SK-N-SH (cell line): ENCODE measurements around the gene PSMD1. TPM values are rescaled to one million over a fixed set of nuclear protein-coding genes. Genes with fewer than 3 reads are reported as not detected.

ENCODE experiments used
- CTCF ChIA-PET: fragments of 300-600, 350-600 bp; formaldehyde crosslinking; extraction: SDS; loops from one replicate; lab custom pipeline; 2021; lab: Yijun Ruan, JAX
- POLR2A ChIA-PET: fragments of 350-600 bp; sonication (Branson Sonifier 250); formaldehyde crosslinking; extraction: SDS; loops from one replicate; lab custom pipeline; 2020; ENCODE audit warnings: antibody characterized with exemption, inconsistent platforms; lab: Yijun Ruan, JAX
- DNase-seq: peaks from one replicate; pipeline ENCODE4 v3.0.0; 2012
- H2AFZ ChIP-seq: fragments of 200-600 bp; sonication (generic); 2 replicates; pipeline ENCODE4 v1.8.1; 2016; ENCODE audit warnings: antibody characterized with exemption, mild to moderate bottlenecking, low read depth
- H3F3A ChIP-seq: fragments of 200-600 bp; sonication (generic); replicated peaks from 2 replicates; pipeline ENCODE3; 2016; ENCODE audit warnings: antibody characterized with exemption, mild to moderate bottlenecking; ENCODE audit not compliant: insufficient read depth
- H3K27ac ChIP-seq, 2 experiments: fragments of 200-500 bp in 1 of 2; fragments of 200-600 bp in 1 of 2; sonication (Bioruptor generic) in 1 of 2; sonication (generic), shearing (Covaris generic) in 1 of 2; 2 replicates each; pipeline versions ENCODE4 v1.5.1 to v1.6.1; 2014 to 2016; ENCODE audit warnings: low read depth in 2 of 2, inconsistent platforms in 1 of 2, low read length in 1 of 2, mild to moderate bottlenecking in 1 of 2, mixed read lengths in 1 of 2
- H3K27me3 ChIP-seq: fragments of 200-600 bp; sonication (generic), shearing (Covaris generic); 2 replicates; pipeline ENCODE4 v1.6.1; 2016; ENCODE audit warnings: mixed run types; ENCODE audit not compliant: insufficient read depth
- H3K36me3 ChIP-seq, 2 experiments: fragments of 200-500 bp in 1 of 2; fragments of 200-600 bp in 1 of 2; sonication (Bioruptor generic) in 1 of 2; sonication (generic) in 1 of 2; replicated peaks in 1 of 2; 2 replicates each; pipeline versions ENCODE3 to v1.5.1; 2014 to 2016; ENCODE audit warnings: low read length in 1 of 2, mild to moderate bottlenecking in 1 of 2; ENCODE audit not compliant: insufficient read depth in 2 of 2, control insufficient read depth in 1 of 2
- H3K4me1 ChIP-seq, 2 experiments: fragments of 200-500 bp in 1 of 2; fragments of 200-600 bp in 1 of 2; sonication (Bioruptor generic) in 1 of 2; sonication (generic), shearing (Covaris generic) in 1 of 2; 2 replicates each; pipeline versions ENCODE4 v1.5.1 to v1.6.1; 2014 to 2016; ENCODE audit warnings: low read depth in 1 of 2, low read length in 1 of 2, mixed run types in 1 of 2; ENCODE audit not compliant: insufficient read depth in 2 of 2, control insufficient read depth in 1 of 2
- H3K4me2 ChIP-seq: fragments of 200-600 bp; sonication (generic), shearing (Covaris generic); 2 replicates; pipeline ENCODE4 v1.6.1; 2017; ENCODE audit warnings: mixed run types
- H3K4me3 ChIP-seq, 2 experiments: fragments of 200-500 bp in 1 of 2; fragments of 200-600 bp in 1 of 2; sonication (Bioruptor generic) in 1 of 2; sonication (generic), shearing (Covaris generic) in 1 of 2; 2 replicates each; pipeline versions ENCODE4 v1.5.1 to v1.8.1; 2014 to 2016; ENCODE audit warnings: low read depth in 2 of 2, inconsistent platforms in 1 of 2, low read length in 1 of 2, mild to moderate bottlenecking in 1 of 2, mixed read lengths in 1 of 2, moderate library complexity in 1 of 2
- H3K79me2 ChIP-seq: fragments of 200-600 bp; sonication (generic); 2 replicates; pipeline ENCODE4 v1.8.1; 2017; ENCODE audit warnings: mild to moderate bottlenecking; ENCODE audit not compliant: insufficient read depth
- H3K9ac ChIP-seq: fragments of 200-600 bp; sonication (generic); 2 replicates; pipeline ENCODE4 v1.6.1; 2017; ENCODE audit warnings: mixed run types
- H3K9me2 ChIP-seq: fragments of 200-600 bp; sonication (generic); 2 replicates; pipeline ENCODE4 v1.6.1; 2017; ENCODE audit warnings: mixed run types
- H3K9me3 ChIP-seq: fragments of 200-600 bp; sonication (generic); 2 replicates; pipeline ENCODE4 v1.6.1; 2017; ENCODE audit warnings: mixed run types, mild to moderate bottlenecking, moderate library complexity
- H4K20me1 ChIP-seq: fragments of 200-600 bp; sonication (generic); 2 replicates; pipeline ENCODE4 v1.6.1; 2017; ENCODE audit warnings: mild to moderate bottlenecking, mixed run types; ENCODE audit not compliant: insufficient read depth
- ELF1 ChIP-seq: IDR thresholded peaks from 2 replicates; pipeline ENCODE4 v1.4.0; 2012
- EP300 ChIP-seq, 2 experiments: IDR thresholded peaks; 2 replicates each; pipeline versions ENCODE4 v1.4.0 to v1.6.1; 2012; ENCODE audit warnings: borderline replicate concordance in 1 of 2, low read depth in 1 of 2, low read length in 1 of 2
- EZH2phosphoT487 ChIP-seq: fragments of 200-600 bp; sonication (generic); IDR thresholded peaks from 2 replicates; pipeline ENCODE4 v1.6.1; 2017; ENCODE audit warnings: low read depth, mixed run types, mild to moderate bottlenecking, antibody characterized with exemption, moderate library complexity, borderline replicate concordance
- FOSL2 ChIP-seq: IDR thresholded peaks from 2 replicates; pipeline ENCODE4 v1.4.0; 2012; ENCODE audit warnings: low read depth, mild to moderate bottlenecking, moderate library complexity, borderline replicate concordance
- GABPA ChIP-seq: IDR thresholded peaks from 2 replicates; pipeline ENCODE4 v1.4.0; 2012; ENCODE audit warnings: low read depth, mild to moderate bottlenecking
- GATA2 ChIP-seq: sonication (generic); formaldehyde crosslinking; IDR thresholded peaks from 2 replicates; pipeline ENCODE4 v1.5.0; 2020; ENCODE audit warnings: mild to moderate bottlenecking, missing genetic modification reagents
- JUND ChIP-seq: IDR thresholded peaks from 2 replicates; pipeline ENCODE4 v1.4.0; 2012
- MEF2A ChIP-seq: IDR thresholded peaks from 2 replicates; pipeline ENCODE4 v1.4.0; 2012; ENCODE audit warnings: low read depth, borderline replicate concordance
- NRF1 ChIP-seq: IDR thresholded peaks from 2 replicates; pipeline ENCODE4 v1.6.1; 2012; ENCODE audit warnings: low read depth, mild to moderate bottlenecking, low read length
- RFX5 ChIP-seq: IDR thresholded peaks from 2 replicates; pipeline ENCODE4 v1.6.1; 2012; ENCODE audit warnings: mild to moderate bottlenecking, improper control_type of control experiment, low read length
- RXRA ChIP-seq: IDR thresholded peaks from 2 replicates; pipeline ENCODE4 v1.4.0; 2012; ENCODE audit warnings: low read depth, mild to moderate bottlenecking, borderline replicate concordance
- SMC3 ChIP-seq: IDR thresholded peaks from 2 replicates; pipeline ENCODE4 v1.6.1; 2012; ENCODE audit warnings: low read depth, low read length, improper control_type of control experiment
- TAF1 ChIP-seq: IDR thresholded peaks from 2 replicates; pipeline ENCODE4 v1.6.1; 2012; ENCODE audit warnings: low read depth, mild to moderate bottlenecking, low read length, moderate library complexity, borderline replicate concordance
- USF2 ChIP-seq: fragments of 150-350 bp; IDR thresholded peaks from 2 replicates; pipeline ENCODE4 v1.6.1; 2017; ENCODE audit warnings: antibody characterized with exemption, low read length, low read depth, borderline replicate concordance
- WGBS: methylation state at CpG from one replicate; pipeline ENCODE4 v1.1.6; 2017; ENCODE audit warnings: low lambda C conversion rate; 5-methylcytosine and 5-hydroxymethylcytosine counted together
- polyA plus RNA-seq, 3 experiments: library from polyadenylated mRNA; depleted of rRNA; stranded (reverse); fragments of >200 nt; gene quantifications; 2 replicates each; pipeline ENCODE4 v1.2.3, GENCODE V29; 2012
- TF ChIP-seq, protein P1 (sequence below): IDR thresholded peaks from 2 replicates; pipeline ENCODE4 v1.4.0; 2012; ENCODE audit warnings: low read depth
- TF ChIP-seq, protein P2 (sequence below): IDR thresholded peaks from 2 replicates; pipeline ENCODE4 v1.6.1; 2012; ENCODE audit warnings: mild to moderate bottlenecking, low read depth, low read length, moderate library complexity
- TF ChIP-seq, protein P3 (sequence below): fragments of 150-350 bp; IDR thresholded peaks from 2 replicates; pipeline ENCODE4 v1.6.1; 2016; ENCODE audit warnings: mild to moderate bottlenecking, low read depth, low read length
- TF ChIP-seq, protein P4 (sequence below): IDR thresholded peaks from 2 replicates; pipeline ENCODE4 v1.4.0; 2012; ENCODE audit warnings: low read depth, borderline replicate concordance
- TF ChIP-seq, protein P5 (sequence below): IDR thresholded peaks from 2 replicates; pipeline ENCODE4 v1.4.0; 2012; ENCODE audit warnings: low read depth, borderline replicate concordance

Gene PSMD1
- polyA plus RNA-seq, 1 of the 3 experiments (the other 2 are of a cell fraction): 92.3 TPM

DNA sequence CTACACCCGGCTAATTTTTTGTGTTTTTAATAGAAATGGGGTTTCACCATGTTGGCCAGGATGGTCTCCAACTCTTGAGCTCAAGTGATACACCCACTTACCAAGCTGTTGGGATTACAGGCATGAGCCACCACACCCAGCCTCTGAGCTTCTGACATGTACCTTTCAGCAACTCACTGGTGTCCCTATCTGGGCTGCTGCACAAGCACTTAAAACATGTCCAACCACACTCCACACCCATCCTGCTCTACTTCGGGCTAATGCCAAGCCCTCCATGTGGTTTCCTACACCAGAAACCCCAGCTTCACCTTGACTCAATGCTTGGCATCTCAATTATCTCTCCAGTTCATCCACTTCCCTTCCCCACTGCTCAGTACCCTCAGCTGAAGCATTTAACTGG, 119.4 kb downstream of the PSMD1 start:
- ChIA-PET POLR2A (no interaction called here), CTCF (interaction anchor here (0.8 to 1.1 kb wide), 3 partner anchors 11 to 236 kb away, joined by 3 read pairs; no protein-coding TSS in a partner anchor)
- Histone ChIP-seq H2AFZ (no peak overlapping the region), H3F3A (peaks cover 3% of the 10 kb centered on the region), H3K36me3 (peaks cover 7 to 24% of the 10 kb centered on the region in 2 experiments), H3K27ac (no peak overlapping the region), H3K4me2 (no peak overlapping the region), H3K4me3 (no peak overlapping the region), H3K79me2 (no peaks in the 10 kb centered on the region), H4K20me1 (no peaks in the 10 kb centered on the region), H3K4me1 (peaks cover 4 to 5% of the 10 kb centered on the region in 2 experiments), H3K9me2 (no peaks in the 10 kb centered on the region), H3K9ac (no peak overlapping the region), H3K27me3 (no peaks in the 10 kb centered on the region), H3K9me3 (no peaks in the 10 kb centered on the region)
- TF ChIP-seq, protein P1, sequence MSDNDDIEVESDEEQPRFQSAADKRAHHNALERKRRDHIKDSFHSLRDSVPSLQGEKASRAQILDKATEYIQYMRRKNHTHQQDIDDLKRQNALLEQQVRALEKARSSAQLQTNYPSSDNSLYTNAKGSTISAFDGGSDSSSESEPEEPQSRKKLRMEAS: no peak
- no peak for TF ChIP-seq SMC3
- TF ChIP-seq, protein P2, sequence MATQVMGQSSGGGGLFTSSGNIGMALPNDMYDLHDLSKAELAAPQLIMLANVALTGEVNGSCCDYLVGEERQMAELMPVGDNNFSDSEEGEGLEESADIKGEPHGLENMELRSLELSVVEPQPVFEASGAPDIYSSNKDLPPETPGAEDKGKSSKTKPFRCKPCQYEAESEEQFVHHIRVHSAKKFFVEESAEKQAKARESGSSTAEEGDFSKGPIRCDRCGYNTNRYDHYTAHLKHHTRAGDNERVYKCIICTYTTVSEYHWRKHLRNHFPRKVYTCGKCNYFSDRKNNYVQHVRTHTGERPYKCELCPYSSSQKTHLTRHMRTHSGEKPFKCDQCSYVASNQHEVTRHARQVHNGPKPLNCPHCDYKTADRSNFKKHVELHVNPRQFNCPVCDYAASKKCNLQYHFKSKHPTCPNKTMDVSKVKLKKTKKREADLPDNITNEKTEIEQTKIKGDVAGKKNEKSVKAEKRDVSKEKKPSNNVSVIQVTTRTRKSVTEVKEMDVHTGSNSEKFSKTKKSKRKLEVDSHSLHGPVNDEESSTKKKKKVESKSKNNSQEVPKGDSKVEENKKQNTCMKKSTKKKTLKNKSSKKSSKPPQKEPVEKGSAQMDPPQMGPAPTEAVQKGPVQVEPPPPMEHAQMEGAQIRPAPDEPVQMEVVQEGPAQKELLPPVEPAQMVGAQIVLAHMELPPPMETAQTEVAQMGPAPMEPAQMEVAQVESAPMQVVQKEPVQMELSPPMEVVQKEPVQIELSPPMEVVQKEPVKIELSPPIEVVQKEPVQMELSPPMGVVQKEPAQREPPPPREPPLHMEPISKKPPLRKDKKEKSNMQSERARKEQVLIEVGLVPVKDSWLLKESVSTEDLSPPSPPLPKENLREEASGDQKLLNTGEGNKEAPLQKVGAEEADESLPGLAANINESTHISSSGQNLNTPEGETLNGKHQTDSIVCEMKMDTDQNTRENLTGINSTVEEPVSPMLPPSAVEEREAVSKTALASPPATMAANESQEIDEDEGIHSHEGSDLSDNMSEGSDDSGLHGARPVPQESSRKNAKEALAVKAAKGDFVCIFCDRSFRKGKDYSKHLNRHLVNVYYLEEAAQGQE: no peak
- TF ChIP-seq, protein P3, sequence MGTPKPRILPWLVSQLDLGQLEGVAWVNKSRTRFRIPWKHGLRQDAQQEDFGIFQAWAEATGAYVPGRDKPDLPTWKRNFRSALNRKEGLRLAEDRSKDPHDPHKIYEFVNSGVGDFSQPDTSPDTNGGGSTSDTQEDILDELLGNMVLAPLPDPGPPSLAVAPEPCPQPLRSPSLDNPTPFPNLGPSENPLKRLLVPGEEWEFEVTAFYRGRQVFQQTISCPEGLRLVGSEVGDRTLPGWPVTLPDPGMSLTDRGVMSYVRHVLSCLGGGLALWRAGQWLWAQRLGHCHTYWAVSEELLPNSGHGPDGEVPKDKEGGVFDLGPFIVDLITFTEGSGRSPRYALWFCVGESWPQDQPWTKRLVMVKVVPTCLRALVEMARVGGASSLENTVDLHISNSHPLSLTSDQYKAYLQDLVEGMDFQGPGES: no peak
- TF ChIP-seq GATA2 (CRISPR knock-in tag): no peak
- TF ChIP-seq JUND: no peak
- TF ChIP-seq TAF1: no peak
- TF ChIP-seq, protein P4, sequence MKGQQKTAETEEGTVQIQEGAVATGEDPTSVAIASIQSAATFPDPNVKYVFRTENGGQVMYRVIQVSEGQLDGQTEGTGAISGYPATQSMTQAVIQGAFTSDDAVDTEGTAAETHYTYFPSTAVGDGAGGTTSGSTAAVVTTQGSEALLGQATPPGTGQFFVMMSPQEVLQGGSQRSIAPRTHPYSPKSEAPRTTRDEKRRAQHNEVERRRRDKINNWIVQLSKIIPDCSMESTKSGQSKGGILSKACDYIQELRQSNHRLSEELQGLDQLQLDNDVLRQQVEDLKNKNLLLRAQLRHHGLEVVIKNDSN: no peak
- TF ChIP-seq RXRA: no peak
- no peak for TF ChIP-seq RFX5
- no peak for TF ChIP-seq EZH2phosphoT487
- TF ChIP-seq USF2: no peak
- no peak for TF ChIP-seq EP300 (IDR thresholded peaks at IDR 0.05; ENCODE audit: borderline replicate concordance in 1 of 2, low read depth in 1 of 2, low read length in 1 of 2)
- TF ChIP-seq, protein P5, sequence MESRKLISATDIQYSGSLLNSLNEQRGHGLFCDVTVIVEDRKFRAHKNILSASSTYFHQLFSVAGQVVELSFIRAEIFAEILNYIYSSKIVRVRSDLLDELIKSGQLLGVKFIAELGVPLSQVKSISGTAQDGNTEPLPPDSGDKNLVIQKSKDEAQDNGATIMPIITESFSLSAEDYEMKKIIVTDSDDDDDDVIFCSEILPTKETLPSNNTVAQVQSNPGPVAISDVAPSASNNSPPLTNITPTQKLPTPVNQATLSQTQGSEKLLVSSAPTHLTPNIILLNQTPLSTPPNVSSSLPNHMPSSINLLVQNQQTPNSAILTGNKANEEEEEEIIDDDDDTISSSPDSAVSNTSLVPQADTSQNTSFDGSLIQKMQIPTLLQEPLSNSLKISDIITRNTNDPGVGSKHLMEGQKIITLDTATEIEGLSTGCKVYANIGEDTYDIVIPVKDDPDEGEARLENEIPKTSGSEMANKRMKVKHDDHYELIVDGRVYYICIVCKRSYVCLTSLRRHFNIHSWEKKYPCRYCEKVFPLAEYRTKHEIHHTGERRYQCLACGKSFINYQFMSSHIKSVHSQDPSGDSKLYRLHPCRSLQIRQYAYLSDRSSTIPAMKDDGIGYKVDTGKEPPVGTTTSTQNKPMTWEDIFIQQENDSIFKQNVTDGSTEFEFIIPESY: no peak
- TF ChIP-seq ELF1: no peak
- TF ChIP-seq MEF2A: no peak
- no peak for TF ChIP-seq FOSL2
- TF ChIP-seq GABPA: no peak
- no peak for TF ChIP-seq NRF1
- WGBS: 88% methylated on average over 2 of the region's 2 CpGs
- no peak for DNase-seq
